IMR-90 (cell line): ENCODE data around the gene CCNG1. TPM values are rescaled to one million over a fixed set of nuclear protein-coding genes. Genes with fewer than 3 reads are reported as not detected.

ENCODE experiments used
- ATAC-seq: fragments of 200-7000 bp; cut with Tn5 transposase; 2 replicates; pipeline ENCODE4 v1.9.1; 2020; ENCODE audit warnings: low read depth, mild to moderate bottlenecking, moderate library complexity
- BruUV-seq: library from RNA; stranded (reverse); fragments of 400-500 nt; replicated peaks from 2 replicates; lab custom pipeline; 2021; lab: Mats Ljungman, UMichigan
- CTCF ChIA-PET: fragments of 300-600 bp; formaldehyde crosslinking; extraction: SDS; loops from one replicate; lab custom pipeline; 2021; ENCODE audit warnings: antibody characterized with exemption; lab: Yijun Ruan, JAX
- POLR2A ChIA-PET: fragments of 300-600 bp; sonication (Branson Sonifier 250); formaldehyde crosslinking; loops from one replicate; lab custom pipeline; 2022; ENCODE audit warnings: antibody characterized with exemption; ENCODE audit not compliant: unreplicated experiment; lab: Charles Lee
- DNase-seq: peaks from one replicate; pipeline ENCODE4 v3.0.0; 2013
- H2AFZ ChIP-seq: replicated peaks from 2 replicates; pipeline ENCODE3; 2013; ENCODE audit warnings: low read length, mild to moderate bottlenecking; ENCODE audit not compliant: poor library complexity
- H2AK5ac ChIP-seq: 2 replicates; pipeline ENCODE4 v1.6.1; 2013; ENCODE audit warnings: low read depth, low read length, inconsistent platforms
- H2AK9ac ChIP-seq: replicated peaks from 2 replicates; pipeline ENCODE3; 2013; ENCODE audit warnings: mild to moderate bottlenecking, low read depth, low read length, moderate library complexity; ENCODE audit not compliant: poor library complexity
- H2BK120ac ChIP-seq: 2 replicates; pipeline ENCODE4 v1.6.1; 2013; ENCODE audit warnings: low read depth, low read length, inconsistent platforms
- H2BK15ac ChIP-seq: 3 replicates; pipeline ENCODE4 v1.6.1; 2013; ENCODE audit warnings: low read depth, low read length, inconsistent platforms
- H2BK20ac ChIP-seq: 2 replicates; pipeline ENCODE4 v1.6.1; 2013; ENCODE audit warnings: low read depth, mild to moderate bottlenecking, inconsistent platforms, low read length, moderate library complexity
- H2BK5ac ChIP-seq: 2 replicates; pipeline ENCODE4 v1.6.1; 2013; ENCODE audit warnings: mild to moderate bottlenecking, low read depth, low read length, inconsistent platforms; ENCODE audit not compliant: poor library complexity, severe bottlenecking
- H3K14ac ChIP-seq: replicated peaks from 2 replicates; pipeline ENCODE4 v1.6.1; 2013; ENCODE audit warnings: low read depth, low read length, inconsistent platforms
- H3K18ac ChIP-seq: 2 replicates; pipeline ENCODE4 v1.6.1; 2013; ENCODE audit warnings: low read depth, low read length, control low read depth
- H3K23ac ChIP-seq: 2 replicates; pipeline ENCODE4 v1.6.1; 2013; ENCODE audit warnings: low read depth, low read length, inconsistent platforms
- H3K27ac ChIP-seq: 2 replicates; pipeline ENCODE4 v1.5.1; 2013; ENCODE audit warnings: mild to moderate bottlenecking, control low read depth, low read length; ENCODE audit not compliant: insufficient read depth
- H3K27me3 ChIP-seq: 2 replicates; pipeline ENCODE4 v1.6.1; 2013; ENCODE audit warnings: low read length; ENCODE audit not compliant: control insufficient read depth, insufficient read depth
- H3K36me3 ChIP-seq: 2 replicates; pipeline ENCODE4 v1.6.1; 2013; ENCODE audit warnings: low read length, mixed read lengths; ENCODE audit not compliant: control insufficient read depth, insufficient read depth
- H3K4ac ChIP-seq: 2 replicates; pipeline ENCODE4 v1.6.1; 2013; ENCODE audit warnings: low read depth, low read length, inconsistent platforms
- H3K4me1 ChIP-seq: 2 replicates; pipeline ENCODE4 v1.6.1; 2013; ENCODE audit warnings: low read length, mixed read lengths; ENCODE audit not compliant: control insufficient read depth, insufficient read depth
- H3K4me2 ChIP-seq: 2 replicates; pipeline ENCODE4 v1.6.1; 2013; ENCODE audit warnings: low read depth, mild to moderate bottlenecking, control low read depth, low read length, moderate library complexity
- H3K4me3 ChIP-seq: 2 replicates; pipeline ENCODE4 v1.5.1; 2013; ENCODE audit warnings: low read depth, mild to moderate bottlenecking, control low read depth, low read length, moderate library complexity; ENCODE audit not compliant: insufficient read depth
- H3K56ac ChIP-seq: 2 replicates; pipeline ENCODE4 v1.6.1; 2013; ENCODE audit warnings: low read length, inconsistent platforms; ENCODE audit not compliant: insufficient read depth; ENCODE audit errors: extremely low read depth
- H3K79me1 ChIP-seq, 2 experiments: 2 replicates each; pipeline ENCODE4 v1.6.1; 2013; ENCODE audit warnings: low read length in 2 of 2, inconsistent platforms in 1 of 2, low read depth in 1 of 2
- H3K9ac ChIP-seq: 2 replicates; pipeline ENCODE4 v1.6.1; 2013; ENCODE audit warnings: low read depth, low read length, control low read depth
- H3K9me1 ChIP-seq: 2 replicates; pipeline ENCODE4 v1.6.1; 2013; ENCODE audit warnings: low read length, inconsistent platforms; ENCODE audit not compliant: insufficient read depth
- H3K9me3 ChIP-seq: 2 replicates; pipeline ENCODE4 v1.6.1; 2013; ENCODE audit warnings: low read length; ENCODE audit not compliant: control insufficient read depth, insufficient read depth
- H4K20me1 ChIP-seq: 2 replicates; pipeline ENCODE4 v1.6.1; 2013; ENCODE audit warnings: low read length, inconsistent platforms; ENCODE audit not compliant: insufficient read depth
- H4K5ac ChIP-seq: 2 replicates; pipeline ENCODE4 v1.6.1; 2013; ENCODE audit warnings: mild to moderate bottlenecking, low read depth, low read length, control low read depth
- H4K8ac ChIP-seq, 2 experiments: 2 replicates each; pipeline ENCODE4 v1.6.1; 2013; ENCODE audit warnings: low read depth in 2 of 2, low read length in 2 of 2, control low read depth in 1 of 2, inconsistent platforms in 1 of 2
- H4K91ac ChIP-seq: 2 replicates; pipeline ENCODE4 v1.6.1; 2013; ENCODE audit warnings: low read depth, low read length, inconsistent platforms; ENCODE audit not compliant: insufficient read depth
- CEBPB ChIP-seq: IDR thresholded peaks from 2 replicates; pipeline ENCODE4 v1.6.1; 2012; ENCODE audit warnings: low read depth, low read length, improper control_type of control experiment
- CHD1 ChIP-seq: IDR thresholded peaks from 2 replicates; pipeline ENCODE4 v1.6.1; 2012; ENCODE audit warnings: low read depth, low read length, improper control_type of control experiment
- FOS ChIP-seq: fragments of 150-350 bp; IDR thresholded peaks from 2 replicates; pipeline ENCODE4 v1.6.1; 2016; ENCODE audit warnings: low read depth, low read length
- MAFK ChIP-seq: IDR thresholded peaks from 2 replicates; pipeline ENCODE4 v1.6.1; 2012; ENCODE audit warnings: low read depth, low read length, improper control_type of control experiment
- MAZ ChIP-seq: IDR thresholded peaks from 2 replicates; pipeline ENCODE4 v1.6.1; 2012; ENCODE audit warnings: low read depth, mild to moderate bottlenecking, low read length, improper control_type of control experiment, moderate library complexity, borderline replicate concordance
- MXI1 ChIP-seq: IDR thresholded peaks from 2 replicates; pipeline ENCODE4 v1.6.1; 2012; ENCODE audit warnings: low read depth, mild to moderate bottlenecking, low read length, moderate library complexity, borderline replicate concordance
- NFE2L2 ChIP-seq: fragments of 150-350 bp; IDR thresholded peaks from 2 replicates; pipeline ENCODE4 v1.6.1; 2016; ENCODE audit warnings: low read depth, mild to moderate bottlenecking, low read length
- POLR2A ChIP-seq: IDR thresholded peaks from 2 replicates; pipeline ENCODE4 v1.6.1; 2012; ENCODE audit warnings: mild to moderate bottlenecking, low read depth, low read length
- RAD21 ChIP-seq: IDR thresholded peaks from 2 replicates; pipeline ENCODE4 v1.6.1; 2012; ENCODE audit warnings: low read length, improper control_type of control experiment
- RCOR1 ChIP-seq: IDR thresholded peaks from 2 replicates; pipeline ENCODE4 v1.6.1; 2012; ENCODE audit warnings: mild to moderate bottlenecking, low read length, improper control_type of control experiment; ENCODE audit not compliant: insufficient replicate concordance
- SMC3 ChIP-seq: fragments of 150-350 bp; IDR thresholded peaks from 2 replicates; pipeline ENCODE4 v1.6.1; 2016; ENCODE audit warnings: low read depth, mild to moderate bottlenecking, antibody characterized with exemption, low read length, moderate library complexity
- WGBS, 2 experiments: methylation state at CpG; one replicate each; pipeline versions ENCODE4 v1.1.5 to v1.1.7; 2013; ENCODE audit warnings: missing lambda C conversion rate in 2 of 2; ENCODE audit not compliant: insufficient read length in 1 of 2; ENCODE audit errors: extremely low coverage in 2 of 2; 5-methylcytosine and 5-hydroxymethylcytosine counted together
- dilution Hi-C: fragments of 300-500 bp; cut with HindIII; formaldehyde crosslinking; loops from one replicate; pipeline ENCODE4 v1.14.3; 2018; ENCODE audit warnings: low sequenced_read_pairs; ENCODE audit not compliant: unreplicated experiment
- in situ Hi-C: fragments of 300-500 bp; cut with MboI; formaldehyde crosslinking; loops from 3 replicates; pipeline ENCODE4 v1.14.3; 2019; ENCODE audit warnings: low sequenced_read_pairs, inconsistent platforms, mixed read lengths
- intact Hi-C: fragments of 100-400 bp; cut with micrococcal nuclease; formaldehyde crosslinking; loops from 2 replicates; pipeline ENCODE4 v1.10.0; 2022
- polyA plus RNA-seq, 3 experiments: library from polyadenylated mRNA; depleted of rRNA; stranded (reverse); fragments of >200 nt; gene quantifications; 2 replicates each; pipeline ENCODE4 v1.2.3, GENCODE V29; 2012; ENCODE audit warnings: low replicate concordance in 1 of 3
- total RNA-seq: library from RNA; depleted of rRNA; stranded (reverse); fragments of >200 nt; gene quantifications from 2 replicates; pipeline ENCODE4 v1.2.3, GENCODE V29; 2012
- TF ChIP-seq, protein P1 (sequence below): fragments of 150-350 bp; IDR thresholded peaks from 2 replicates; pipeline ENCODE4 v1.6.1; 2016; ENCODE audit warnings: low read depth, mild to moderate bottlenecking, low read length, moderate library complexity, borderline replicate concordance
- TF ChIP-seq, protein P2 (sequence below): conservative IDR thresholded peaks from 2 replicates; pipeline ENCODE4 v1.5.1; 2012; ENCODE audit warnings: mild to moderate bottlenecking, low read depth, low read length, improper control_type of control experiment
- TF ChIP-seq, protein P3 (sequence below): fragments of 150-350 bp; IDR thresholded peaks from 2 replicates; pipeline ENCODE4 v1.6.1; 2017; ENCODE audit warnings: mild to moderate bottlenecking, antibody characterized with exemption, low read length, low read depth

The CCNG1 gene
- total and polyA plus RNA-seq, 2 of the 4 experiments (the other 2 are of a cell fraction), result 72.0 to 382 TPM

DNA sequence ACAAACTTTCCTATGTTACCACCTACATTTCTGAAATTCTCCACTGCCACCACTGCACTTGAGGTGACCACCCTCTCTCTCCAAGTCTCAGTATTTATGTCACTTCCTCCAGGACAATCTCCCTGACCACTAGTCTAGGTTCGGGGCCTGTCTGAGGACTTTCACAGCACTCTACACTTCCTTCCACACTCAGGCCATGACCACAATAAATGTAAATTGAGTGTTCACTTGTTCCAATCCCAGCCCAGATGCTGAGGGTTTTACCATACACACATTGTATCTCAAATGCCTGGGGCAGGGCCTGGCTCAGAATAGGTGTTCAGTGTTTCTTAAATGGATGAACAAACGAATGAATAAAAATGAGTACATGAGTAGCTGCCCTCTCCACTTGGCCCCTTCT is 26.9 kb upstream of the CCNG1 start:
- no peak overlapping the region for H3K18ac ChIP-seq
- H4K5ac ChIP-seq, result no peak overlapping the region
- no peaks in the 10 kb centered on the region for H3K9me3 ChIP-seq
- no peak for DNase-seq
- no peak overlapping the region for H3K9ac ChIP-seq
- H3K36me3 ChIP-seq, result no peaks in the 10 kb centered on the region
- H2BK20ac ChIP-seq, result no peak overlapping the region
- no peaks in the 10 kb centered on the region for H3K9me1 ChIP-seq
- no peak overlapping the region for H3K4me3 ChIP-seq
- intact Hi-C loops (no loop called here), dilution Hi-C loops (no loop called here), in situ Hi-C loops (no loop called here)
- no peak overlapping the region for H3K4ac ChIP-seq
- H3K23ac ChIP-seq, result no peak overlapping the region
- POLR2A ChIA-PET, result no interaction called here
- no peak for TF ChIP-seq SMC3
- no peak for TF ChIP-seq MAFK
- no peak for TF ChIP-seq CHD1
- TF ChIP-seq, protein P1, sequence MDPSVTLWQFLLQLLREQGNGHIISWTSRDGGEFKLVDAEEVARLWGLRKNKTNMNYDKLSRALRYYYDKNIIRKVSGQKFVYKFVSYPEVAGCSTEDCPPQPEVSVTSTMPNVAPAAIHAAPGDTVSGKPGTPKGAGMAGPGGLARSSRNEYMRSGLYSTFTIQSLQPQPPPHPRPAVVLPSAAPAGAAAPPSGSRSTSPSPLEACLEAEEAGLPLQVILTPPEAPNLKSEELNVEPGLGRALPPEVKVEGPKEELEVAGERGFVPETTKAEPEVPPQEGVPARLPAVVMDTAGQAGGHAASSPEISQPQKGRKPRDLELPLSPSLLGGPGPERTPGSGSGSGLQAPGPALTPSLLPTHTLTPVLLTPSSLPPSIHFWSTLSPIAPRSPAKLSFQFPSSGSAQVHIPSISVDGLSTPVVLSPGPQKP, result no peak
- TF ChIP-seq FOS, result no peak
- no peak for TF ChIP-seq MAZ
- TF ChIP-seq CEBPB, result no peak
- TF ChIP-seq MXI1, result no peak
- TF ChIP-seq, protein P2, sequence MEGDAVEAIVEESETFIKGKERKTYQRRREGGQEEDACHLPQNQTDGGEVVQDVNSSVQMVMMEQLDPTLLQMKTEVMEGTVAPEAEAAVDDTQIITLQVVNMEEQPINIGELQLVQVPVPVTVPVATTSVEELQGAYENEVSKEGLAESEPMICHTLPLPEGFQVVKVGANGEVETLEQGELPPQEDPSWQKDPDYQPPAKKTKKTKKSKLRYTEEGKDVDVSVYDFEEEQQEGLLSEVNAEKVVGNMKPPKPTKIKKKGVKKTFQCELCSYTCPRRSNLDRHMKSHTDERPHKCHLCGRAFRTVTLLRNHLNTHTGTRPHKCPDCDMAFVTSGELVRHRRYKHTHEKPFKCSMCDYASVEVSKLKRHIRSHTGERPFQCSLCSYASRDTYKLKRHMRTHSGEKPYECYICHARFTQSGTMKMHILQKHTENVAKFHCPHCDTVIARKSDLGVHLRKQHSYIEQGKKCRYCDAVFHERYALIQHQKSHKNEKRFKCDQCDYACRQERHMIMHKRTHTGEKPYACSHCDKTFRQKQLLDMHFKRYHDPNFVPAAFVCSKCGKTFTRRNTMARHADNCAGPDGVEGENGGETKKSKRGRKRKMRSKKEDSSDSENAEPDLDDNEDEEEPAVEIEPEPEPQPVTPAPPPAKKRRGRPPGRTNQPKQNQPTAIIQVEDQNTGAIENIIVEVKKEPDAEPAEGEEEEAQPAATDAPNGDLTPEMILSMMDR, result no peak
- no peak for TF ChIP-seq NFE2L2
- TF ChIP-seq, protein P3, sequence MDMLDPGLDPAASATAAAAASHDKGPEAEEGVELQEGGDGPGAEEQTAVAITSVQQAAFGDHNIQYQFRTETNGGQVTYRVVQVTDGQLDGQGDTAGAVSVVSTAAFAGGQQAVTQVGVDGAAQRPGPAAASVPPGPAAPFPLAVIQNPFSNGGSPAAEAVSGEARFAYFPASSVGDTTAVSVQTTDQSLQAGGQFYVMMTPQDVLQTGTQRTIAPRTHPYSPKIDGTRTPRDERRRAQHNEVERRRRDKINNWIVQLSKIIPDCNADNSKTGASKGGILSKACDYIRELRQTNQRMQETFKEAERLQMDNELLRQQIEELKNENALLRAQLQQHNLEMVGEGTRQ, result no peak
- no peak for TF ChIP-seq RCOR1
- TF ChIP-seq POLR2A, result no peak
- no peak for TF ChIP-seq RAD21
- no peak overlapping the region for H2AK5ac ChIP-seq
- H4K91ac ChIP-seq, result no peak overlapping the region
- H3K4me2 ChIP-seq, result no peak overlapping the region
- no peak overlapping the region for H2BK15ac ChIP-seq
- H4K8ac ChIP-seq, result no peak overlapping the region
- no CpG with 5 or more reads among the region's 2 CpGs for WGBS, 2 experiments
- no peak for ATAC-seq
- H3K56ac ChIP-seq, result no peak overlapping the region
- no peaks in the 10 kb centered on the region for H4K20me1 ChIP-seq
- no peaks in the 10 kb centered on the region for H3K4me1 ChIP-seq
- H3K79me1 ChIP-seq, result no peaks in the 10 kb centered on the region
- H2BK120ac ChIP-seq, result no peak overlapping the region
- H3K27me3 ChIP-seq, result peaks cover 3% of the 10 kb centered on the region
- no peak overlapping the region for H3K27ac ChIP-seq
- no peak overlapping the region for H2BK5ac ChIP-seq
- CTCF ChIA-PET, result no interaction called here
- BruUV-seq, result no TSS peak
- H3K14ac ChIP-seq, result no peak overlapping the region
- H2AFZ ChIP-seq, result no peak overlapping the region
- H2AK9ac ChIP-seq, result no peak overlapping the region
